GM12865 (cell line): Measurements from ENCODE around the gene LACRT.

Source experiments
- DNase-seq: peaks from one replicate; pipeline ENCODE4 v3.0.0; 2010; ENCODE audit warnings: low read depth
- H3K4me3 ChIP-seq: 2 replicates; pipeline ENCODE4 v1.5.1; 2011; ENCODE audit warnings: mild to moderate bottlenecking, low read depth, low read length, control low read depth
- TF ChIP-seq, protein P1 (sequence below): IDR thresholded peaks from 2 replicates; pipeline ENCODE4 v1.5.1; 2011; ENCODE audit warnings: low read length, control low read depth, low read depth, inconsistent platforms; ENCODE audit not compliant: insufficient read depth; ENCODE audit errors: missing control alignments

Gene LACRT

DNA sequence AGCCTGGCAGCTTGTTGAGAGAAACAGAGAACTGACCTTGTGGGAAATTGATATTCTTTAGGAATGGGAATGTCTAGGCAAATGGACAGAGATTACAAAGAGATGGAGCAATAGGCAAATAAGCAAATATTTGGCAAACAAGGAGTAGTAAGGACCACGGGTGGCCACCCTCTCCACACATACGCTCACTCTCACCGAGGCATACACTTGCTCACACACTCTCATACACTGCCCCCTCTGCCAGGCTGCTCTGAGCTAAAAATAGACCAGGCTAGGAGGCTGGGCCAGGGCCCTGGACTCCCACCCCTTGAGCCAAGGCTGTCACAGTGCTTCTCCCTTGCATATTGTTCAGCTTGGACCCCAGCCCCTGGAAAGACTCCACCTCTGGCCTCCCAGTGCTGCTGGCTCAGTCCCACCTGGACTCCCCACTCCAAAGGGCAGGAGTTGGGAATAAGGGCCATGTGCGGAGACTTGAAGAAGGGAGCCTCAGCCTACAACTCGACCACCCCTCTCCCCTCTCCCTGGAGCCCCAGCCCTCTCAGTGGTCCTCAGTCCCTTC lies 47.3 kb downstream of the LACRT start:
- H3K4me3 ChIP-seq, result no peak overlapping the region
- TF ChIP-seq, protein P1, sequence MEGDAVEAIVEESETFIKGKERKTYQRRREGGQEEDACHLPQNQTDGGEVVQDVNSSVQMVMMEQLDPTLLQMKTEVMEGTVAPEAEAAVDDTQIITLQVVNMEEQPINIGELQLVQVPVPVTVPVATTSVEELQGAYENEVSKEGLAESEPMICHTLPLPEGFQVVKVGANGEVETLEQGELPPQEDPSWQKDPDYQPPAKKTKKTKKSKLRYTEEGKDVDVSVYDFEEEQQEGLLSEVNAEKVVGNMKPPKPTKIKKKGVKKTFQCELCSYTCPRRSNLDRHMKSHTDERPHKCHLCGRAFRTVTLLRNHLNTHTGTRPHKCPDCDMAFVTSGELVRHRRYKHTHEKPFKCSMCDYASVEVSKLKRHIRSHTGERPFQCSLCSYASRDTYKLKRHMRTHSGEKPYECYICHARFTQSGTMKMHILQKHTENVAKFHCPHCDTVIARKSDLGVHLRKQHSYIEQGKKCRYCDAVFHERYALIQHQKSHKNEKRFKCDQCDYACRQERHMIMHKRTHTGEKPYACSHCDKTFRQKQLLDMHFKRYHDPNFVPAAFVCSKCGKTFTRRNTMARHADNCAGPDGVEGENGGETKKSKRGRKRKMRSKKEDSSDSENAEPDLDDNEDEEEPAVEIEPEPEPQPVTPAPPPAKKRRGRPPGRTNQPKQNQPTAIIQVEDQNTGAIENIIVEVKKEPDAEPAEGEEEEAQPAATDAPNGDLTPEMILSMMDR, result no peak
- DNase-seq, result no peak

DNA sequence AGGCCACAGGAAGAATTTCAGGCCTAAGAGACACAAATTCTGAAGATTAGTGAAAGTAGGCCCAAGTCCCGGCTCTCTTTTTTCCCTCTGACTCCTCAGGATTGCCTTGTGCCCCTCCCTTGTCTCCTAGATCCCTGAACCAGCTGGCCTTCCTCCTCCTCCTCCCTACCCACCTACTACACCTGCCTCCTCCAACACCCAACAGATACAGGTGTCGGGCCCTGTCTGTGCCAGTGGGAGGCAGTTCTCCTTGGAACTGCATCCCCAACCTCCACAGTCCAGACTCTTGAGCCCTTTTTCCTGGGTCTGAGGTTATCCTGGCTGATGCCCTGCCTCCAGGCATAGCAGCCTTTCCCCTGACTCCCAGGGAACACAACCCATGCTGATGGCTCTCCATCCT lies 48.1 kb downstream of the LACRT start:
- no peak for DNase-seq
- H3K4me3 ChIP-seq, result no peak overlapping the region
- TF ChIP-seq, protein P1, result no peak

DNA sequence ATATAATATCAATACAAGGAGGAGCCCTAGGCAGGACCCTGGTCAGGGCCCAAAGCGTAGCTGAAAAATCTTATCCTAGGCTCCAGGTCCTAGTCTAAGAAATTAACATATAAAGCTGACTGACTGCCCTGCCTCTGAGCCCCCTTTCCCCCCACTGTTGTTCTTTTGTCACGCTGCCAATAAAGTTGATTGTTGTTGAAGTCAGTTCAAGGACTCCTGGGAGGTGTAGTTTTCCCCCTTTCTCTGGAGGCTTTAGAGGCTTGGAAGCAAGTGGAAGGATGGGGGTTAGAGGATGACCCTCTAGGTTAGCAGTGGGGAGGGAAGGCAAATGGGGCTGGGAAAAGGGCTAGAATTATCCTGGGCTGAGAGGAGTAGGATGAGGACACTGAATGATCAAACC lies 49.5 kb downstream of the LACRT start:
- H3K4me3 ChIP-seq, result no peak overlapping the region
- TF ChIP-seq, protein P1, result no peak
- no peak for DNase-seq

DNA sequence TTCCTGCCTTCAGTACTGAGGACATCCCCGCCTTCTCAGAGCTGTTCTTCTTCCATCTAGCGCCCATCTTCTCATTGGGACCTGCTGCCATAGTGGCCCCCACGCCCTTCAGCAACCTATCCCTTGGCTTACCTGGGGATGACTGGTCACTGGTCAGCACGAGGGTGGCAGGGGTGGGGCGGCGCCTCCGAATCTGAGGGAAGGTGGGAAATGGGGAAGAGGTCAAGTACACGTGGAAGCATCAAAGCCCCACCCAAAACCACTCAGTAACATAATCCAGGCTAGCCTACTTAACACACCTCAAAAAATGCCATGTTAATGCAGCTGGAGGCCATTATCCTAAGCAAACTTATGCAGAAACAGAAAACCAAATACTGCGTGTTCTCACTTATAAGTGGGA lies 50.6 kb downstream of the LACRT start:
- H3K4me3 ChIP-seq, result no peak overlapping the region
- TF ChIP-seq, protein P1, result no peak
- DNase-seq, result no peak

DNA sequence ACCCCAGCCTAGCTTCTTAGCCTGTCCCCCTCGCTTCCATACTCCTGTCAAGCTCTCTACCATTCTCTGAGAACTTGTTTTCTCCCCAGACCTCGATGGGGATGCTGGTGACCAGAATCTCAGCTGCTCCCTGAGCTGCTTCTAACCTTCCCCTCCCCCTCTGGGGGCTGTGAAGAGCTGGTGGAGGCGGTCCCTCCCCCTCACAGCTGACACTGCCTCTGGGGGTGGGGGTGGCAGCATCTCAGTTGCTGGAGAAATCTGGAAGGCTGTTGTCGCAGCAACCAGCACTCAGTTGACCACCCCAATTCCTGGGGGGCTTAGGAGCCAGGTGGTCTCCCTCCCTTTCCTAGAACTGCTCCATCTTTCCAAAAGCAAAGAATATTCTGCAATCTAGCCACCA lies 51.0 kb downstream of the LACRT start:
- TF ChIP-seq, protein P1, result no peak
- no peak for DNase-seq
- H3K4me3 ChIP-seq, result no peak overlapping the region

DNA sequence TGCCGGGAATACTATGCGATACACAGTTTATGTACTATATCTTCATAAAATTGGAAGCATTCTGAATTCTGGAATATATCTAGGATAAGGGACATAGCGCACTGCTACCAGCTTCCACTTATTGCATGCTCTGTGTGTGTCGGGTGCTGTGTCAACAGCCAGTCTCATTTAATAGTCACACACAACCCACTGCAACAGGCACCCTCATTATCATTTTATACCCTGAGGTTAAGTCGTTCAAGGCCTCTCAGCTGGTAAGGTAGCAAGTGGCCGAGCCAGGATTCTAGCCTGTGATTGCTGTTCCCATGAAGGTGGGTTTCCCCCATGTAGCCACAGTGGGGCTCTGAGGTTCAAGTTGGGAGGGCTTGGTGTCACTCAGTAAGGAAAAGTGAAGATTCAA lies 53.3 kb downstream of the LACRT start:
- no peak for DNase-seq
- H3K4me3 ChIP-seq, result no peak overlapping the region
- TF ChIP-seq, protein P1, result no peak
